HG02870 (cell line): ENCODE data around the gene TP53I13.

Source experiments
- ATAC-seq: cut with Tn5 transposase; IDR thresholded peaks from one replicate; pipeline ENCODE4 v1.9.1; 2021; ENCODE audit warnings: mild to moderate bottlenecking, moderate library complexity; ENCODE audit not compliant: unreplicated experiment

Gene TP53I13

GRCh38 chr17:29578626-29579485 is 10.4 kb downstream of the TP53I13 start:
- ATAC-seq: no peak

- peak; percentile 69 for ATAC-seq
Measured at GRCh38 chr17:29579866-29580771, 11.6 kb downstream of the TP53I13 start.

GRCh38 chr17:29581583-29582253 is 13.2 kb downstream of the TP53I13 start:
- ATAC-seq: no peak

DNA sequence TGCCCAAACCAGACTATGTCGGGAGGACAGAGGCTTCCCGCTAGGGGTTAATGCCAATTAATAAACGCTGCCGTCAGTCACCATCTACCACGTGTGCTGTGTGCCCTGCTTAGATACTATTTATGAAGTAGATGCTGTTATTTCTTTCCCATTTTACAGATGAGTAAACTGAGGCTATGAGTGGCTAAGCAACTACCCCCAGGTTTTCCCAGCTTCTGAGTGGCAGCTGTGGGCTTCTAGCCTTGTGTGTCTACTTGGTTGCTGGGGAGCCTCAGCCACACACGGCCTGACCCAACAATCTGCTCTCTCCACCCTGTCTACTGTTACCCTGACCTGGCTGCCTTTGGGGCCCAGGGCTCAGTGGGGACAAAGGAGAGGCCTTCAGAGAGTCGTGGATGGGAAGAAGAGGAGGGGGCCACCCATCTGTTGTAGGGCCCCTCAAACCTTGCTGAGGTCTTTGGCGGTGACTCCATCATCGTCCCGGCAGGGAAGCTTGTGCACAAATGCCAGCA is 13.8 kb downstream of the TP53I13 start:
- no peak for ATAC-seq

DNA sequence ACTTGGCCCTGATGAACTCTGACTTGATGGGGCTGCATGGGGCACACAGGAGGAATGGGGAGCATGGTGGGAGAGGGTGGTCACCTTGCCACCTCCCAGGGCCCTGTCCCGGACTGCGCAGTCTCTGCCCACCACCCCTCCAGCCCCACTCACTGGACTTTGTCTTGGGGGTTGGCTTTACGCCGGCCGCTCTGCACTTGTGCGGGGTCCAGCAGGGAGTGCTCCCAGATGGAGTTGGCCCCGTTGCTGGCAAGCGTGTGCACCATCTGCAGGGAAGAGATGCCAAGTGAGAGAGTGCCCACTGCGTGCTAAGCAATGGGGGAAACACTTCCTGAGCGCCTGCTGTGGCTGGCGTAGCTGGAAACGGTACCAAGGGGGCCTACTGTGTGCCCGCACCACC is 14.3 kb downstream of the TP53I13 start:
- ATAC-seq: no peak

DNA sequence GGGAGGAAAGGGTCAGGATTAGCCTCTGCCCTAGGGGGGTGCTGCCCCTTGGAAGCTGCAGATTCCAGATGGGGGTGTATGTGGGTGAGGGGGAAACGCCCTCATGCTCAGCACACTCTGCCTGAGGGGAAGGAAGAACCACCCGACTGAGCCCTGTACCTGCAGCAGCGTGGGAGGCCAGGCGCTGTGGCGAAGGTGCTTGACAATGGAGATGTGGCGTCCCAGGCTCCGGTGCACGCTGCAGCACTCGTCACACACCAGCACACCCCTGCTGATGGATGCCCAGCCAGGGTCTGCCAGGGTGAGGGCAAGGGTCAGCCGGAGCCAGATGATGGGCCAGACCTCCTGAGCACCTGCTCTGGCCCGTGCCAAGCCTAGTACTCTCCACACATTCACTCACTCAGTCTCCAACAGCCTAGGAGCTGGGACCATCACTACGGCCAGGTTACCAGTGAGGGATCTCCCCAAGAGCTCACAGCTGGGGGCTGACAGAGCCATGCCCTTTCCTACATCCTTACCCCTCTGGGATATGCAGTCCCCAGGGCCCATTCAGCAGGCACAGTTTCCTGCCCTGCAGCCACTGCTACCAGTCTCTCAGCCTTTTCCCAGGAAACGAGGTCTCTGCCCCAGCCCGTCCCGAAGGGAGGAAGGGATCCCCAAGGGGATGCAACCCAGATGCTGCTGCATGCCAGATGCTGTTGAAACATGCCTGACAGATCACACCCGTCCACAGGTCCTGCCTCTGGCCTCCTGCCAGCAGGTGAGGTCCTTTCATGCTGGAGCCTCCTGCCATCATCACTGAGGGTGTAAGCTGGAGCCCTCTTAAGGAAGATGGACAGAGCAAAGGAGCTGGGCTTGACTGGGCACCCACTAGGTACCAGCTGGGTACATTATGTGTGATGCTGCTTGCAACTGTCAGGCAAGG is 15.1 kb downstream of the TP53I13 start:
- ATAC-seq: no peak

DNA sequence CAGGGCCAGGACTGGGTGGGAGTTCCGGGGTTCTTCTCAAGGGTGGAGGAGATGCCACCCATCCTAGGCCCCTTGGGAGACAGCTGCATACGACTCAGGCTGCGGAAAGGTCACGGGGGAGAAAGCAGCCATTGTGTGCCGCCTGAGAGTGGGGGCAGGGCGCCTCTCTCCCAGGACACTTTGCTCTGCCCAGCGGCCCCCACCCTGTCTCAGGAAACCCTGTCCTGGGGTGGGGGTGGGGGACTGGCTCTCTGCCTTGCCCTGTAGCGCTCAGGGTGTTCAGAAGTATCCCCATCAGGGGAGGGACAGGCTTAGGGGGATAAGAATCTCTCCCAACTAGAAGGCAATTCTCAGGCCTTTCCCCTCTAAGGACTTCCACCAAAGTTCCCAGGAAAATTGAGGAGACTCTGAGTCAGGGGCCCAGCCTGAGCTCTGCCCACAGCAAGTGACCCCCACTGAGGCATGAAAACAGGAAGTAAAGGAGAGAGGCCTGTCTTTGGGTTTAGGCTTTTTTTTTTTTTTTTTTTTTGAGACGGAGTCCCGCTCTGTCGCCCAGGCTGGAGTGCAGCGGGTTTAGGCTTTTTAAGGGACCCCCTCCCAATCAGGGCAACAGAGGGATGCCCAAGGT is 16.1 kb downstream of the TP53I13 start:
- ATAC-seq: no peak

- ATAC-seq: no peak
Measured at GRCh38 chr17:29585080-29585751, 16.7 kb downstream of the TP53I13 start.

- ATAC-seq: no peak
Measured at GRCh38 chr17:29586676-29587469, 18.4 kb downstream of the TP53I13 start.

GRCh38 chr17:29587591-29587990 is 19.1 kb downstream of the TP53I13 start:
- no peak for ATAC-seq

GRCh38 chr17:29588017-29588561 is 19.6 kb downstream of the TP53I13 start:
- ATAC-seq: no peak

DNA sequence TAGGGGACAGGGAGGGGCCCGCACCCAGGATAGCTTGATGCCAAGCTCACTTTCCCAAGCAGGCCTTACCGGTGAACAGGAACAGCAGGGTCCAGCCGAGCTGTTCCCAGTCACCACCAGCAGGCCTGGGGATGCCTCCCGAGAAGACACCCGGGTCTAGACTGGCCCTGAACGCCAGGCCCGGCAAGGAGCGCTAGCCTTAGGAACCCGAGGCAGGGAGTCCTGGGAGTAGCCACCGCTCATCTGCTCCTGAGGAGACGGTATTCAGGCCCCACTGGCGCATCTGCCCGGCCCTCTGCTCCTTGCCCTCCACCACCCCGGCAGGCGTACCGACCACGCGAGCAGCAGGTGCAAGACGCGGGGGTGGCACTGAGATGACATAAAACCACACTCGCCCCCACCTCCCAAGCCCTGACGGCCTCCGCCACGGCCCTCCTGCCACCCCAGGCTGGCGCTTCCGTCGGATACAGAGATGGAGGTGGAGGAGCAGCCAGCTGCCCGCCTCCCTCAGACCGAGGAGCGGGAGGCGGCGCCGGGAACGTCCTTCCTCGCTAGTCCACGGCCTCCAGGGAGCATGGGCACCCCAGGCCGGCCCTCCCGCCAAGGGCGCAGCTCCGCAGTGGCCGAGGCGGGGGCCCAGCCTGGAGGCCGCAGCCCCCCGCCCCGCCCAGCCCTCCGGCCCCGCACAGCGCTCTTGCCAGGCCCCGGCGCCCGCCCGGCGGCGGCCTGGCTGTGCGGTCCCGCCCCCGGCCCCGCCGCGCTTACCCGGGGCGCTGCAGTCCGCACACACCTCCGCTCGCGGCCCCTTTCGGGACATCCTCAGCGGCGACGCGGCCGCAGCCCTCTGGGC is 20.3 kb downstream of the TP53I13 start:
- peak; percentile 11 for ATAC-seq

DNA sequence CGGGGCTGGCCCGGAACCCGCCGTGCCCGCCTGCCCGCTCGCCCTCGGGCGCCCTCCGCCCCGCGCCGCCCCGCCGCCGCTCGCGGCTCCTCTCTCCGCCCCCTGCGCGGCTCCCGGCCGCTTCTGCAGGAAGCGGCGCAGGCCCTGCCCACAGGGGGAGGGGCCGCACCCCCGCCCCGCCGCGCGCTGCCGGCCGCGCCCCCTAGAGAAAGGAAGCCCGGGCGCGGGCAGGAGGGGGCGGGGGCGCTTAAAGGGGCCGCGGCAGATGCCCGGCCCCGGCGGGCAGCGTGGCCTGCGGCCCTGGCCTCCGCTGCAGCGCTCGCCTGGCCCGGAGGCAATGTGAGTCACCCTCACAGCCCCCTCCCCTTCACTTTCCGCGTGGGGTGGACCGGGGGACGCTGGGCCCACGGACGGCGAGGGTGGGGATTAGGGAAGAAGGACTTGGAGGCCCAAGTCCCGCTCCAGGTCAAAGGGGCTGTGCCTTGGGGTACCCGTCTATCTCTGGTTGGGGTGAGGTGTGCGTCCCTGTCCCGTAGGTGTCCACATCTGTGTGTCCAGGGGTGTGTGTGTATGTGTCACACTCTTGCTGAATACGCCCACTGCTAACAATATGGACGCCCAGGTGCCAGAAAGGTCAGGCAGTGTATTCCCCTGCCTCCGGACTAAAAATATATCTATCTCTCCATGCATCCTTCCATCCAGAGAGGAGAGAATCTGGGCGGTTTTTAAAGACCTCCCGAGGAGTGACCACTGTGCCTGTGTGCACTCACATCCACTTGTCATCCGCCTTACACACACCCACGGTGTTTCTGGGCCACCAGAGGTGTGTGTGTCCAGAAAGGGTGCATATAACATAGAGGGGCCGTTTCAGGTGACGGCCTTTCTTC is 21.3 kb downstream of the TP53I13 start, which contains the start of gene GIT1:
GIT1 (minus strand) TSS at position 125 of the 887 bp plus-strand sequence. CDS start 270 bp downstream, outside the sequence.
- ATAC-seq: peak; percentile 40

DNA sequence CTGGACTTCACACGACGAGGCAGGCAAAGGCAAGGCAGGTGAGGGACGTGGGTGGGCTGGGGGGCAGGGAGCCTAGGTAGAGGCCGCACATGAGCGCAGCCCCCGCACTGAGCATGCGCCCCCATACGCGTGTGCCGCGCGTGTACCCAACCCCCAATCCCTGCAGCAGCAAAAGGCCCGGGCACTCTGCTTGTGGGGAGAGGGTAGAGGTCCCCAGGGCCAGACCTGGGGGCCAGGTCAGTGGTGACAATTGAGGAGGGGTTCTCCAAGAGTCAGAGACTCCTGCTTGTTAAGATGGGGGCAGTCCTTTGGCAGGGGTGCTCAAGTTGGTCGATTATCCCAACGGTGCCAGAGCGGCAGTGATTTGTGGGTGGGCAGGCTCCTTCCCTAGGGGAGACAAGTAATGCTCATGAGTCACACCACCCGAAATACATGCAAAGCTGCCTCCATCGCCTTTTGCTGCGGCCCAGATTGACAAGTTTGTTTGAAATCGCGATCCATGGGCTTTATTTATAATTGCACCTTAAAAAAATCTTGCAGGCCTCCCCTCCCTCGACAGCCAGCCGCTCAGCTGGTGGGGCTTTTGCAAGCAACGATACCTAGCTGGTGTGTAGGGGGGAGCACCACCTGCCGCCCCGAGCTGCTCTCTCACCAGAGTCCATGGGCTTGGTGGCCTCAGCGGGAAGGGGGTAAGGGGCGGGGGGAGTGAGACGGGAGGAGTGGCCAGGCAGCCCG is 22.1 kb downstream of the TP53I13 start:
- no peak for ATAC-seq

GRCh38 chr17:29591146-29591736 is 22.7 kb downstream of the TP53I13 start:
- no peak for ATAC-seq
